DND-41 (cell line): ENCODE results near the gene LEMD1.

Experiments
- ATAC-seq: fragments of 200-7000 bp; cut with Tn5 transposase; 3 replicates; pipeline ENCODE4 v1.9.1; 2021; ENCODE audit warnings: low read depth; ENCODE audit not compliant: insufficient read depth
- DNase-seq: peaks from one replicate; pipeline ENCODE4 v3.0.0-alpha.2; 2020
- H2AFZ ChIP-seq: 2 replicates; pipeline ENCODE4 v1.6.0; 2012; ENCODE audit warnings: low read depth, low read length
- H3K27ac ChIP-seq: 2 replicates; pipeline ENCODE4 v1.5.1; 2012; ENCODE audit warnings: low read length, inconsistent platforms
- H3K27me3 ChIP-seq: fragments of 200-600 bp; sonication (generic); 2 replicates; pipeline ENCODE4 v1.6.0; 2012; ENCODE audit warnings: low read length, mild to moderate bottlenecking, inconsistent platforms; ENCODE audit not compliant: insufficient read depth, poor library complexity
- H3K36me3 ChIP-seq: 2 replicates; pipeline ENCODE4 v1.5.1; 2012; ENCODE audit warnings: low read length, inconsistent platforms; ENCODE audit not compliant: insufficient read depth
- H3K4me1 ChIP-seq: 2 replicates; pipeline ENCODE4 v1.5.1; 2012; ENCODE audit warnings: mild to moderate bottlenecking, low read length; ENCODE audit not compliant: insufficient read depth
- H3K4me2 ChIP-seq: 2 replicates; pipeline ENCODE4 v1.6.0; 2012; ENCODE audit warnings: mild to moderate bottlenecking, moderate library complexity, low read length, inconsistent platforms; ENCODE audit not compliant: insufficient read depth
- H3K4me3 ChIP-seq, 2 experiments: fragments of 200-600 bp in 1 of 2; shearing (Covaris generic) in 1 of 2; 2 replicates each; pipeline ENCODE4 v1.5.1; 2012 to 2016; ENCODE audit warnings: inconsistent platforms in 2 of 2, low read length in 2 of 2, mild to moderate bottlenecking in 2 of 2, low read depth in 1 of 2, moderate library complexity in 1 of 2
- H3K79me2 ChIP-seq: 2 replicates; pipeline ENCODE4 v1.6.0; 2012; ENCODE audit warnings: low read length, inconsistent platforms; ENCODE audit not compliant: insufficient read depth
- H3K9ac ChIP-seq: 2 replicates; pipeline ENCODE4 v1.6.0; 2012; ENCODE audit warnings: low read depth, mild to moderate bottlenecking, inconsistent platforms, low read length, moderate library complexity
- H3K9me3 ChIP-seq: 2 replicates; pipeline ENCODE4 v1.5.1; 2012; ENCODE audit warnings: low read length, moderate library complexity, mild to moderate bottlenecking, inconsistent platforms; ENCODE audit not compliant: insufficient read depth, severe bottlenecking
- H4K20me1 ChIP-seq: 2 replicates; pipeline ENCODE4 v1.6.0; 2012; ENCODE audit warnings: low read length; ENCODE audit not compliant: insufficient read depth
- CTCF ChIP-seq: IDR thresholded peaks from 2 replicates; pipeline ENCODE4 v1.5.1; 2012; ENCODE audit warnings: borderline replicate concordance, low read length, moderate library complexity, mild to moderate bottlenecking; ENCODE audit not compliant: poor library complexity, severe bottlenecking; ENCODE audit errors: extremely low read depth
- EZH2 ChIP-seq: IDR thresholded peaks from 3 replicates; pipeline ENCODE4 v1.6.1; 2012; ENCODE audit warnings: borderline replicate concordance, low read depth, mild to moderate bottlenecking, moderate library complexity, low read length, inconsistent platforms; ENCODE audit not compliant: severe bottlenecking

Gene LEMD1

GRCh38 chr1:205420938-205421337 is 918 bp downstream of the LEMD1 start:
- Histone ChIP-seq H3K9me3 (no peaks in the 10 kb centered on the region), H3K9ac (no peak overlapping the region), H3K4me3 (no peak overlapping the region), H4K20me1 (no peaks in the 10 kb centered on the region; the same call in 1 of the 2 replicates), H2AFZ (no peak overlapping the region), H3K27me3 (peaks cover 41% of the 10 kb centered on the region), H3K4me2 (no peak overlapping the region), H3K36me3 (no peaks in the 10 kb centered on the region), H3K79me2 (no peaks in the 10 kb centered on the region), H3K27ac (no peak overlapping the region), H3K4me1 (no peaks in the 10 kb centered on the region)
- no peak for DNase-seq
- ATAC-seq = no peak
- TF ChIP-seq CTCF (no peak), EZH2 (no peak)

GRCh38 chr1:205417870-205418635 is 3.8 kb downstream of the LEMD1 start:
- no peak overlapping the region for H3K27ac ChIP-seq
- H3K4me2 ChIP-seq = no peak overlapping the region
- no peak overlapping the region for H2AFZ ChIP-seq
- H3K9me3 ChIP-seq = no peaks in the 10 kb centered on the region
- no peak overlapping the region for H3K4me3 ChIP-seq
- H4K20me1 ChIP-seq = no peaks in the 10 kb centered on the region; the same call in 1 of the 2 replicates
- DNase-seq (no peak), ATAC-seq (no peak)
- no peaks in the 10 kb centered on the region for H3K4me1 ChIP-seq
- H3K79me2 ChIP-seq = no peaks in the 10 kb centered on the region
- no peak for TF ChIP-seq EZH2
- TF ChIP-seq CTCF = no peak
- no peaks in the 10 kb centered on the region for H3K36me3 ChIP-seq
- H3K27me3 ChIP-seq = peaks cover 36% of the 10 kb centered on the region
- no peak overlapping the region for H3K9ac ChIP-seq

- H3K4me2 ChIP-seq = no peak overlapping the region
- DNase-seq = no peak
- H2AFZ ChIP-seq = no peak overlapping the region
- H3K79me2 ChIP-seq = no peaks in the 10 kb centered on the region
- no peaks in the 10 kb centered on the region for H3K9me3 ChIP-seq
- H3K9ac ChIP-seq = no peak overlapping the region
- ATAC-seq = no peak
- no peak overlapping the region for H3K4me3 ChIP-seq
- TF ChIP-seq CTCF (no peak), EZH2 (no peak)
- H3K27ac ChIP-seq = no peak overlapping the region
- H3K4me1 ChIP-seq = no peaks in the 10 kb centered on the region
- no peaks in the 10 kb centered on the region; the same call in 1 of the 2 replicates for H4K20me1 ChIP-seq
- H3K27me3 ChIP-seq = peaks cover 34% of the 10 kb centered on the region
- no peaks in the 10 kb centered on the region for H3K36me3 ChIP-seq
Observed at GRCh38 chr1:205416322-205416721, 5.5 kb downstream of the LEMD1 start.
